Panc1 (cell line): ENCODE measurements around the gene GAL3ST2.

Source experiments
- POLR2AphosphoS5 ChIP-seq: IDR thresholded peaks from 2 replicates; pipeline ENCODE4 v1.6.1; 2012; ENCODE audit warnings: mild to moderate bottlenecking, low read depth, low read length, moderate library complexity
- SIN3A ChIP-seq: IDR thresholded peaks from 2 replicates; pipeline ENCODE4 v1.6.1; 2012; ENCODE audit warnings: low read depth, mild to moderate bottlenecking, low read length, moderate library complexity, borderline replicate concordance; ENCODE audit not compliant: insufficient read depth
- TF ChIP-seq, protein P1 (sequence below): fragments of 450-650 bp; IDR thresholded peaks from 2 replicates; pipeline ENCODE4 v1.5.1; 2017; ENCODE audit warnings: mild to moderate bottlenecking
- TF ChIP-seq, protein P2 (sequence below), 2 experiments: IDR thresholded peaks; 2 replicates each; pipeline ENCODE4 v1.6.1; 2011 to 2012; ENCODE audit warnings: low read depth in 2 of 2, control low read depth in 1 of 2, low read length in 1 of 2, mild to moderate bottlenecking in 1 of 2, moderate library complexity in 1 of 2; ENCODE audit not compliant: insufficient read depth in 1 of 2

DNA sequence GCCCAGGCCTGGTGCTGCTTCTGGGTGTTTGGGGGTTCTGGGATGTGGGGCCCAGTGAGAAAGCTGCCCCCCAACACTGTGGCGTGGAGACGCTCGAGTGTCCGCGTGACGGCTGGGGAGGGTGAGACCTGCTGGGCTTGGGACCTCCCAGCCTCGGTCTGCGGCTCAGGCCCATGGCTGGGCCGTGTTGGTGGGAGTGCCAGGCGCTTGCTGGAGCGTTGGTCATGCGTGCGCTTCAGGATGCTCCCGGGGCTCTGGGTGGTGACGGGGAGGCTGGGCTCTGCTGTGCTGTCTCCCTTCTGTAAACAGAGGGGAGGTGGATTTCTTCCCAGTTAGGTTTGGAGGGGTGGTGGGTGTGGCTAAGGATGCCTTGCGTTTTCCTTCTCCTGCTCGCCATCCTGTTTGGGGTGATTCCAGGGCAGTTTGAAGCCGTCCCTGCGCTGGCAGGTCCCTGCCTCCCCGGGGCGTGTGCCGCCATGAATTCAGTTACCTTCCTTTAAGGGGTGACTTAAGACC is 606 bp downstream of the GAL3ST2 start:
- TF ChIP-seq, protein P1, sequence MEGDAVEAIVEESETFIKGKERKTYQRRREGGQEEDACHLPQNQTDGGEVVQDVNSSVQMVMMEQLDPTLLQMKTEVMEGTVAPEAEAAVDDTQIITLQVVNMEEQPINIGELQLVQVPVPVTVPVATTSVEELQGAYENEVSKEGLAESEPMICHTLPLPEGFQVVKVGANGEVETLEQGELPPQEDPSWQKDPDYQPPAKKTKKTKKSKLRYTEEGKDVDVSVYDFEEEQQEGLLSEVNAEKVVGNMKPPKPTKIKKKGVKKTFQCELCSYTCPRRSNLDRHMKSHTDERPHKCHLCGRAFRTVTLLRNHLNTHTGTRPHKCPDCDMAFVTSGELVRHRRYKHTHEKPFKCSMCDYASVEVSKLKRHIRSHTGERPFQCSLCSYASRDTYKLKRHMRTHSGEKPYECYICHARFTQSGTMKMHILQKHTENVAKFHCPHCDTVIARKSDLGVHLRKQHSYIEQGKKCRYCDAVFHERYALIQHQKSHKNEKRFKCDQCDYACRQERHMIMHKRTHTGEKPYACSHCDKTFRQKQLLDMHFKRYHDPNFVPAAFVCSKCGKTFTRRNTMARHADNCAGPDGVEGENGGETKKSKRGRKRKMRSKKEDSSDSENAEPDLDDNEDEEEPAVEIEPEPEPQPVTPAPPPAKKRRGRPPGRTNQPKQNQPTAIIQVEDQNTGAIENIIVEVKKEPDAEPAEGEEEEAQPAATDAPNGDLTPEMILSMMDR = no peak
- TF ChIP-seq POLR2AphosphoS5 = no peak
- no peak for TF ChIP-seq SIN3A
- TF ChIP-seq, protein P2, sequence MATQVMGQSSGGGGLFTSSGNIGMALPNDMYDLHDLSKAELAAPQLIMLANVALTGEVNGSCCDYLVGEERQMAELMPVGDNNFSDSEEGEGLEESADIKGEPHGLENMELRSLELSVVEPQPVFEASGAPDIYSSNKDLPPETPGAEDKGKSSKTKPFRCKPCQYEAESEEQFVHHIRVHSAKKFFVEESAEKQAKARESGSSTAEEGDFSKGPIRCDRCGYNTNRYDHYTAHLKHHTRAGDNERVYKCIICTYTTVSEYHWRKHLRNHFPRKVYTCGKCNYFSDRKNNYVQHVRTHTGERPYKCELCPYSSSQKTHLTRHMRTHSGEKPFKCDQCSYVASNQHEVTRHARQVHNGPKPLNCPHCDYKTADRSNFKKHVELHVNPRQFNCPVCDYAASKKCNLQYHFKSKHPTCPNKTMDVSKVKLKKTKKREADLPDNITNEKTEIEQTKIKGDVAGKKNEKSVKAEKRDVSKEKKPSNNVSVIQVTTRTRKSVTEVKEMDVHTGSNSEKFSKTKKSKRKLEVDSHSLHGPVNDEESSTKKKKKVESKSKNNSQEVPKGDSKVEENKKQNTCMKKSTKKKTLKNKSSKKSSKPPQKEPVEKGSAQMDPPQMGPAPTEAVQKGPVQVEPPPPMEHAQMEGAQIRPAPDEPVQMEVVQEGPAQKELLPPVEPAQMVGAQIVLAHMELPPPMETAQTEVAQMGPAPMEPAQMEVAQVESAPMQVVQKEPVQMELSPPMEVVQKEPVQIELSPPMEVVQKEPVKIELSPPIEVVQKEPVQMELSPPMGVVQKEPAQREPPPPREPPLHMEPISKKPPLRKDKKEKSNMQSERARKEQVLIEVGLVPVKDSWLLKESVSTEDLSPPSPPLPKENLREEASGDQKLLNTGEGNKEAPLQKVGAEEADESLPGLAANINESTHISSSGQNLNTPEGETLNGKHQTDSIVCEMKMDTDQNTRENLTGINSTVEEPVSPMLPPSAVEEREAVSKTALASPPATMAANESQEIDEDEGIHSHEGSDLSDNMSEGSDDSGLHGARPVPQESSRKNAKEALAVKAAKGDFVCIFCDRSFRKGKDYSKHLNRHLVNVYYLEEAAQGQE (IDR thresholded peaks at IDR 0.05; ENCODE audit: insufficient read depth in 1 of 2, low read depth in 2 of 2, low read length in 1 of 2) = no peak
